Stimulated activated CD8-positive, alpha-beta memory T cell treated with anti-CD3 and anti-CD28 coated beads, Interleukin-4, amount 100 ng/mL, for 48 hours (primary cell): ENCODE measurements around the gene CR1.
"Not testable (repeated sequence)": the region's sequence is repeated elsewhere in the genome, so short reads cannot be mapped to it uniquely, and the experiment has no call there.

ENCODE experiments used
- DNase-seq: peaks from one replicate; pipeline ENCODE4 v3.0.0-alpha.2; 2020

The CR1 gene

DNA sequence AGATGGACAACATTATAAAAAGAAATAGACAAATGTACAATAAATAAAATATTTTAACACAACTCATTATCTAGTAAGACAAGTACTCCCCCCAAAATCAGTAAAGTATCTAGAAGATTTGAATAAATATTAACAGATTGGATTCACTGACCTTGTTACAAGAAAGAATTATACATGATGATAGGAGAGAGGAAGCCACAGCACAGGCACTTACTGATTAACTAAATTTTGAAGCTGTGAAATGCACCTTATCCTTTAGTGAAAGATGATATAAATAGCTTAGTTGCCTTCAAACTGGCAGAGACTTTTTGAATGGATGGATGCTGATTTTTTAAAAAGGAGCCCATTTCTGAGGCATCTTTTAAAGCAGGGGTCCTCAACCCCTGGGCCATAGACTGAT, 8.5 kb downstream of the CR1 start:
- no peak for DNase-seq

DNA sequence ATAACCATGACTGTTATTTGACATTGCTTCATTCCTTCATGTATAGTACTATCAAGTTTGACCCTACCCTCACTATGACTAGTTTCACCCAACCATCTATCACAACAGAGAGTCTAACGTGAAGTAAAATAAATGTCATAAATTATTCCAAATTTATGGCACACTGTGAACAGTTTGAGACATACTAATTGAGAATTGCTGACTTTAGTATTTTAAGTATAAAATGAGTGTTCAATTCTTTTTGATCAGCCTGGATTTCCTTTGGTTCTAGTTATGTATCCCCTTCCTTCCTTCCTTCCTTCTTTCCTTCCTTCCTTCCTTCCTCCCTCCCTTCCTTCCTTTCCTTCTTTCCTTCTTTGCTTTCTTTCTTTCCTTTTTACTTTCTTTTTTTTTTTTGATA, 14.5 kb downstream of the CR1 start:
- DNase-seq = no peak

DNA sequence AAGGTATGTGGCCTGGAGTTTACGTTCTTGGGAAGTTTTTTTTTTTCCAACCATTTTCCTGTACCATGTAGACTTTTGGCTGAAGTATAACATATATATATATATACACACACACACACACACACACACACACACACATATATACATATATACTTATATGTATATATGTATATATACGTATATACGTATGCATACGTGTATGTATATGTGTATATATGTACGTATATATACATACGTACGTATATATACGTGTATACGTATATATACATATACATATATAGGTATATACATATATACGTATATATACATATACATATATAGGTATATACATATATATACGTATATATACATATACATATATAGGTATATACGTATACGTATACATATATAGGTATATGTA, 18.9 kb downstream of the CR1 start:
- DNase-seq = no peak

DNA sequence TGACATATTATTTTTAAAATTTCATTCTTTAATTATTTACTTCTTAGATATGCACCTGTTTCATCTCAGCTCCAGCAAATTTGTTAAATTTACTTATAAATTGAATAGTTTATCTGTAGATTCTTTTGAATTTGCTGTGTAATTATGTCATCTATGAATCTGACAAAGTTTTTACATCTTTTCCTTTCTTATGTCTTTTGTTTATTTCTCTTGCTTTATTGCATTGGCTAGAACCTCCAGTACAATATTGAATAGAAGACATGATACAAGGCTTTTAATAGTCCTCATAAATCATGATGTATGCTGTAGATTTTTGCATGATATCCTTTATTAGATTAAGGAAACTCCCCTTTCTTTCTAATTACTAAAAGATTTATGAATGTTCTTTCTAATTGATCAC, 20.8 kb downstream of the CR1 start:
- no peak for DNase-seq

DNA sequence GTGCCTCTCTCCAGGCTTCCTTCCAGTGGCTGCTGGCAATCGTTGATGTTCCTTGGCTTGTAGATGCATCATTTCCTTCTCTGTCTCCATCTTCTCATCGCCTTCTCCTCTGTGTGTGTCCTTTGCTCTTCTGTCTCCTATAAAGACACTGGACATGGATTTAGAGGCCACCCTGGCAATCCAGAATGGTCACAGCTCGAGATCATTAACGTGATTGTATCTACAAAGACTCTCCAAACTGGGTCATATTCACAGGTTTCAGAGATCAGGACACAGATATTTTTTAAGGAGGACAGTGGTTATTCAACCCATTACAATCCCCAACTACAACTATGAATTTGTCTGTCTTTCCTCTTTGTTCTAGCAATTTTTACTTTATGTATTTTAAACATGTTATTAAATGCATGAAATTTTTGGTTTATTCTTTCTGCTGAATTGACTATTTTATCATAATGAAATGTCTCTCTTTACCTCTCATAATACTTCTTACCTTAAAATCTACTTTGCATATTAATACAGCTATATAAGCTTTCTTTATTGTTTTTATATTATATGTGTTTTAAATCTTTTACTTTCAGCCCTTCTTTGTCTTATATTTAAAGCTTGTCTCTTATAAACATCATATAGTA, 22.8 kb downstream of the CR1 start:
- no peak for DNase-seq

DNA sequence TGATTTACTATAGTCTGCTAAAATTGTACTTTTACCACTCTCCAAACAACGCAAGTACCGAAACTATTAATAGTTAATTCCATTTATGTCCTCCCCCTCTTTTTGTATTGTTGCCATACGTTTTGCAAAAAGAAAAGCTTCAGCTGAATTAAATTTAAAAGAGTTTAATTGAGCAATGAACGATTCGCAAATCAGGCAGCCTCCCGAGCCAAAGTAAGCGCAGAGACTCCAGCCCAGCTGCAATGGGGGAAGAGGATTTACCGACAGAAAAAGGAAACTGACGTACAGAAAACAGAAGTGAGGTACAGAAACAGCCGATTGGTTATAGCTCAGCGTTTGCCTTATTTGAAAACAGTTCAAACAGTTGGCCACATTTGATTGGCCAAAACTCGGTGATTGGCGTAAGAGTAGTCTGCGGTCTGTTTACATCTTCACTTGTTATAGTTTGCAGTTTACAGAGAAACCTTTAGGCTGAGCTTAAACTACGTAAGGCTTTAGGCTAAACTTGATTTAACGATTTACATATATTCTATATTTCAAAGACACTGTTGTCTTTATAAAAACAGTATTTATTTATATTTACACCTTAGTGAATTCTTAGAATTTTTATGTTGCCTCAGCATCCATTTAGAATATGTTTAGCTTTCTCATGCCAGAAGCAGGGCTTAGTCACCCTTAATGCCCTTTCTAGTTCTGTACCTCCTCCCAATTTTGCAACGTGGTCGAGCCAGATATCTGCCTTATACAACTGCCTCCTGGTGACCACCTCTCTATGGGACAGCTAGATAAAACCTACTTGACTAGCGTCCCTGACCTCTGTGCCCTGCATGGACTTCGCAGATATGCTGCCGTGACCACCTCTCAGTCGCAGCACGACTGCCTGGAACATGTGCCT, 23.8 kb downstream of the CR1 start:
- no peak for DNase-seq

DNA sequence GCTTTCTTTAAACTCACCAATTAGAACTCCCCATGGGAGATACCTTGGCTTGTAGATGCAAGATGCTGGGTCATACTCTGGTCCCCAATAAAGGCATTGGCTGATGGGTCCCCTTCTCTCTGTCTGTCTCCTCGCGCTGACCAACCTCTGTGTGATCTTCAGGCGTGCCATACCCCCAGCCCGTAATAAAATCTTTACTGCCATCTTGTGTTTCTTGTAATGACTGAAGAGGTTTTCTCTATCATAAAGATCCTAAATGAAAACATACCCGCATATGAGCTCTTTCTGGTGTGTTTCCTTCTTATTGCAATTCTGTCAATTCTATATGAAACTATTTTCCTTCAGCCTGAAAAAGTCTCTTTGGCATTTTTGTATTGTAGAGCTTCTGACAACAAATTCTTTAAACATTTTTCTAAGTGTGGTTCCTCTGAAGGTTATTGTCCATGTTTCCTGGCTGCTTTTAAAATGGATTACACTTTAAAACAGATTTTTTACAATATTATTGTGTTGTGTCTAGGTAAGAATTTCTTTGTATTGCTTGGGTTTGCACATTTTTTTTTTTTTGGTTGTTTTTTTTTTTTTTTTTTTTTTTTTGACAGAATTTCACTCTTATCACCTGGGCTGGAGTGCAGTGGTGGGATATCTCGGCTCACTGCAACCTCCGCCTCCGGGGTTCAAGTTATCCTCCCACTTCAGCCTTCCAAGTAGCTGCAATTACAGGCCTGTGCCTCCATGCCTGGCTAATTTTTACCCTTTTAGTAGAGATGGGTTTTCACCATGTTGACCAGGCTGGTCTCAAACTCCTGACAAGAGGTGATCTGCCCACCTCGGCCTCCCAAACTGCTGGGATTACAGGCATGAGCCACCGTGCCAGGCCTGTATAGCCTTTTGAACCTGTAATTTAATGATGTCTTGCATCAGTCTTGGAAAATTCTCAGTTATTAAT, 24.7 kb downstream of the CR1 start:
- not testable (repeated sequence) for DNase-seq

DNA sequence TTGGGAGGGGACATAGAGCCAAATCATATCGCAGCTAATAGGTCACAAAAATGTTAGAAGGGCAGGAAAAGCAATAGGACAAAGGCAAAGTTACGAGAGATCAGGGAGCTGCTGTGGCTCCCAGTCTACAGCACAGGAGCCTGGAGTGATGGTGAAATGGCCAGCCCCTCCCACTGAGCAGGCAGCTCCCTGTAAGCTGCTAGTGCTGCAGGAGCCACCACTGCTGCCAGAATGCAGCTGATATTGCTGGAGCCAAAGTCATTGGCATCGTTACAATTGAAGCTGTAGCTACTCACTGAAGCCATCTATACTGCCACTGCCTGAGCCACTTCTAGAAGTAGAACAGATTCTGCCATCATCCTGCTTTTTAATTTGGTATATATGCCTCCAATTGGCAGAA, 29.3 kb downstream of the CR1 start:
- not testable (repeated sequence) for DNase-seq

DNA sequence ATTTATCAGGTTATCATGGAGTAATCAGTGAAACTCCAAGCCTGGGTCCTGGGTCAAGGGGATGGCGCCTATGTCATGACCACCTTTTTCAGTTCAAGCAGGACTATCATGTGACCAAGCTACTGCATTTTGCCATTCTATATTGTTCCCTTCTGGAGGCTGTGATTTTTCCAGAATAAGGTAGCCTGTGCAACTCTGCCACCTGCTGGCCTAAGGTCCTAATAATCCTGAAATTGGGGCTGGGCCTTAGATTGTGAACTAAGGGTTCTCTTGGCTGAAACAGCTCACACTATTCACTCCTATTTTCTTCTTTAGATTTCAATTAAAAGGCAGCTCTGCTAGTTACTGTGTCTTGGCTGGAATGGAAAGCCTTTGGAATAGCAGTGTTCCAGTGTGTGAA, 32.4 kb downstream of the CR1 start:
- DNase-seq = not testable (repeated sequence)

DNA sequence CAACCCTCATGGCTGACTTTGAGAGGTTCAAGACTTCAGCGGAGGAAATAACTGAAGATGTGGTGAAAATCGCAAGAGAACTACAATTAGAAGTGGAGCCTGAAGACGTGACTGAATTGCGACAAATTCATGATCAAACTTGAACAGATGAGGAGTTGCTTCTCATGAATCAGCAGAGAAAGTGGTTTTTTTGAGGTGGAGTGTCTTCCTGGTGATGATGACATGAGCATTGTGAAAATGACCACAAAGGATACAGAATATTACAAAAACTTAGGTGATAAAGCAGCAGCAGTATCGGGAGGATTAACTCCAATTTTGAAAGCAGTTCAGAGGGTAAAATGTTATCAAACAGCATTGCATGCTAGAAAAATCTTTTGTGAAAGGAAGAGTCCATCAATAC, 40.3 kb downstream of the CR1 start:
- DNase-seq = not testable (repeated sequence)

DNA sequence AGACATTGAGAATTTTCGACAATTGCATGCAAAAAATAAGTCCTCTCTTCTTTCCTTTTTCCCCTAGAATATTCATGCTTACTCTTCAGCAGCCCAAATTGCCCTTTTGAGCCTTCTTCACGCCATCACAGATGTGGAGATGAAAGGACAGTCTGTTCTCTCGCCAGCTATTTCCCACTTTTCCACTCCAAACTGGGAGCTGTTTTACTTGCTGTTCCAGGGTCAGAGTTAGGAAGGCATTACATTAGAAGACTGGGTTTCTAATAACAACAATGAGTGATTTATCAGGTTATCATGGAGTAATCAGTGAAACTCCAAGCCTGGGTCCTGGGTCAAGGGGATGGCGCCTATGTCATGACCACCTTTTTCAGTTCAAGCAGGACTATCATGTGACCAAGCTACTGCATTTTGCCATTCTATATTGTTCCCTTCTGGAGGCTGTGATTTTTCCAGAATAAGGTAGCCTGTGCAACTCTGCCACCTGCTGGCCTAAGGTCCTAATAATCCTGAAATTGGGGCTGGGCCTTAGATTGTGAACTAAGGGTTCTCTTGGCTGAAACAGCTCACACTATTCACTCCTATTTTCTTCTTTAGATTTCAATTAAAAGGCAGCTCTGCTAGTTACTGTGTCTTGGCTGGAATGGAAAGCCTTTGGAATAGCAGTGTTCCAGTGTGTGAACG, 50.9 kb downstream of the CR1 start:
- not testable (repeated sequence) for DNase-seq

DNA sequence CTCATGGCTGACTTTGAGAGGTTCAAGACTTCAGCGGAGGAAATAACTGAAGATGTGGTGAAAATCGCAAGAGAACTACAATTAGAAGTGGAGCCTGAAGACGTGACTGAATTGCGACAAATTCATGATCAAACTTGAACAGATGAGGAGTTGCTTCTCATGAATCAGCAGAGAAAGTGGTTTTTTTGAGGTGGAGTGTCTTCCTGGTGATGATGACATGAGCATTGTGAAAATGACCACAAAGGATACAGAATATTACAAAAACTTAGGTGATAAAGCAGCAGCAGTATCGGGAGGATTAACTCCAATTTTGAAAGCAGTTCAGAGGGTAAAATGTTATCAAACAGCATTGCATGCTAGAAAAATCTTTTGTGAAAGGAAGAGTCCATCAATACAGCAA, 58.9 kb downstream of the CR1 start:
- not testable (repeated sequence) for DNase-seq

DNA sequence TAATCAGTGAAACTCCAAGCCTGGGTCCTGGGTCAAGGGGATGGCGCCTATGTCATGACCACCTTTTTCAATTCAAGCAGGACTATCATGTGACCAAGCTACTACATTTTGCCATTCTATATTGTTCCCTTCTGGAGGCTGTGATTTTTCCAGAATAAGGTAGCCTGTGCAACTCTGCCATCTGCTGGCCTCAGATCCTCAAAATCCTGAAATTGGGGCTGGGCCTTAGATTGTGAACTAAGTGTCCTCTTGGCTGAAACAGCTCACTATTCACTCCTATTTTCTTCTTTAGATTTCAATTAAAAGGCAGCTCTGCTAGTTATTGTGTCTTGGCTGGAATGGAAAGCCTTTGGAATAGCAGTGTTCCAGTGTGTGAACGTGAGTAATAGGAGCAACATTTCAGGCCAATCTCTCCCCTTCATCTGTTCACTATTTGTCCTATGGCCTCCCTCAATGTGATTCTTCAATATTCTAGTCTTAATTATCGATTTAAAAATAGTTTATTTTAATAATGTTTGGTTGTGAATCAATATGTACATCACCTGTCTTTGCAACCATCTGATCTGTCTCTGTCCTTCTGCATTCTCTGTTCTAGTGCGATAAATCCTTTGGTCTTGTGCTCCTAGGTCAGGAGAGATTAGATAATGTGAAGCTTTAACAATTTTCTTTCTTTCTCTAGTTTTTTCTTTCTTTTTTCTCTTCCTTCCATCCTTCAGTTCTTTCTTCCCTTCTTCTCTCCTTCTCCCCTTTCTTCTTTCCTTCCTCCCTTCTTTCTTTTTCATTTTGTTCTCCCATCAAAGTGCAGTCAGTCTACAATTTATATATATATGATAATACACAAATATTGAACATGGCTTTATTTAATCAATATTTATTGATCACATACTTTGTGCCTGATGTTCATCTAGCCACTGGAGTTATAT, 69.8 kb downstream of the CR1 start:
- peak; percentile 32 for DNase-seq

DNA sequence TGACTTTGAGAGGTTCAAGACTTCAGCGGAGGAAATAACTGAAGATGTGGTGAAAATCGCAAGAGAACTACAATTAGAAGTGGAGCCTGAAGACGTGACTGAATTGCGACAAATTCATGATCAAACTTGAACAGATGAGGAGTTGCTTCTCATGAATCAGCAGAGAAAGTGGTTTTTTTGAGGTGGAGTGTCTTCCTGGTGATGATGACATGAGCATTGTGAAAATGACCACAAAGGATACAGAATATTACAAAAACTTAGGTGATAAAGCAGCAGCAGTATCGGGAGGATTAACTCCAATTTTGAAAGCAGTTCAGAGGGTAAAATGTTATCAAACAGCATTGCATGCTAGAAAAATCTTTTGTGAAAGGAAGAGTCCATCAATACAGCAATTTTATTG, 76.0 kb downstream of the CR1 start:
- DNase-seq = not testable (repeated sequence)

DNA sequence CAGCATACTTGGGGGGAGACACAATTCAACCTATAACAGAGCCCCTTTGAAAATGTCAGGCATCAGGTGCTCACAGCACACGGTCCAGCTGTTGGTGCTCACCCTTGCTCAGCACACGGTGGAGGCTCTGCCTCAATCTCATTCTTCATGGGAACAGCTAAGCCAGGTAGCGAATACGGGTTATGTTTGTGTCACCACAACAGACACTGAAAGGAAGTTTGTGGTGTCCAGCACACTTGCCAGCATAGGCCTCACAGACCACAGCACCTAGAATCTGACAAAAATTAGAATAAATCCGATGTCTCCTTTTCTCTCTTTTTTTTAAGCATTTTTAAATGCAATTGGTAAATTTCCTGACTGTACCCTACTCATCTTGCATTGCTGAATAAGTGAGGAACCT, 77.1 kb downstream of the CR1 start:
- DNase-seq = not testable (repeated sequence)

DNA sequence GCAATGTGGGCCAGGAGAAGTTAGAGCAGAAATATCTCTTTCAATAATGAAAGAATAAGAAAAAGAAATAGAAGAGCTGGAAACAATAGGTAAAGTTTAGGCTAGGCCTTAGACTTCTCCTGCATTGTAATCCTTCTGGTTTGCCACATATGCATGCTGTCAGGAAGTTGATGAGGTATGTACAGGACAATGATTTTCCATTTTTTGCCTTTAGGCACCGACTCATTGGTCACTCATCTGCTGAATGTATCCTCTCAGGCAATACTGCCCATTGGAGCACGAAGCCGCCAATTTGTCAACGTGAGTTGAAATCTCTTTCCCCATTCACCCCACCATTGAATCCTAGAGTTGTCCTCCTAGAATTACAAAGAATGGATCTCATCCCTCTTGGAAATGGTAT, 79.4 kb downstream of the CR1 start:
- DNase-seq = not testable (repeated sequence)

DNA sequence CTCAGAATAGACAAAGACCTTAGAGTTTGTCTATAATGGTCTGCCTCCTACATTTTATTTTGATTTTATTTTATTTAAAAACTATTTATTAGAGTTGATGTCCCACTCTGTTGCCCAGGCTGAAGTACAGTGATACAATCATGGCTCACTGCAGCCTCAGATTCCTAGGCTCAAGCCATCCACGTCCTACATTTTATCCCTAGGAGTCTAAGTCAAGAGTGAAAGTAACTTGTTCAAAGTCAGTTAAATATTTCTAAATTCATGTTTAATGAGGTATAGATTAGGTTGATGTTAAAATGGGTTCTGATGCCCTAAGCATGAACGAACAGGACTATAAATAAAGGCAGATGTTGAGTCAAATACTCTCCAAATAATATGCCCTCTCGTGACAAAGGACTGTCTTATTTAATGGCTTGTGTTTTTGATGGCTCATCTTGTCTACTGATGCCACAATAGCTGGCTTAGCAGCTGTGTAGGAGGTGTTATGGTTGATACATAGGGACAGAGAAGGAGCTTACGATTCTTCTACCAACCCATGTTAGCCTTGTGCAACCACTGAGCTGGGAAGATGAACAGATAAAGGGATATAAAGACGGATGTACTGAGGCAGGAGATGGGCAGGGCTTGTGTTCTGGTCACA, 83.0 kb downstream of the CR1 start:
- no peak for DNase-seq

DNA sequence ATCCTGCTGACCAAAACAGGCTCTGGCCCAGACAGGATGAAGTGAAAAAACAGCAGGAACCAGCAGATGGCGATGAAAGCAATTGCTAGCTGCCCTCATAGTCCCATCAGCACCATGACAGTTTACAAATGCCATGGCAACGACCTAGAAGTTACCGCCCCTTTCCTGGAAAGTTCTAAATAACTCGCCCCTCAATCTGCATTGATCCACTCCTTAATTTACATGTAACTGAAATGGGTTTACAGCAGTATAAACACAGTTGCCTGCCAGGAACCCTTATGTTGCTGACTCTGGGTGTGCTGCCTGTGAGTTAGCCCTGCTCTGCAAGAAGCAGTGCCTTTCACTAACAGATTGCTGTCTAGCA, 83.5 kb downstream of the CR1 start:
- DNase-seq = peak; percentile 52

DNA sequence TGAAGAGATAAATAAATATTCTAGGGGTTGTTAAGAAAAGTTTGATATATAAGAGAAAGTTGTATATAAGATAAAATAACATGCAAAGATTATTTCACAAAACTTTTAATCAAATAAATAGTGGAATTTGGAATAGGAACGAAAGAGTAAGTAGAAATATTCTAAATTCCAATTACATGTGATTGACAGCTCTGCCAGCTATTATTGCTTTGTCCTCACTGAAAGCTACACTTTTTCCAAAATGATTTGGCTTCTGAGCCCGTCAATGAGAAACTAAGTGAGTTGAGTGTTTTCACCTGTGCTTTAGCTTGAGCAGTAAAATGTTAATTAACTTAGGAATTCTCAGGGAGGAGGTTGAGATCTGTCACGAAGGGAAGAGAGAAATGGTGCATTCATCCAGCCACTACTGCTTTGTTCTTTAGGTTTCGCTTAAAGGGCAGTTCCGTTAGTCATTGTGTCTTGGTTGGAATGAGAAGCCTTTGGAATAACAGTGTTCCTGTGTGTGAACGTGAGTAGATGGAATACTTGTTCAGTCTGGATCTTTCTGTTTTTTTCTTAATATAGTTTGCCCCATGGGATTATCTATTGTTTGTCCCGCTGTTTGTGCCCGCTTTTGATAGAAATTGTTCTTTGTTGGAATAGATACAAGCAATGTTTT, 85.7 kb downstream of the CR1 start:
- DNase-seq = no peak

DNA sequence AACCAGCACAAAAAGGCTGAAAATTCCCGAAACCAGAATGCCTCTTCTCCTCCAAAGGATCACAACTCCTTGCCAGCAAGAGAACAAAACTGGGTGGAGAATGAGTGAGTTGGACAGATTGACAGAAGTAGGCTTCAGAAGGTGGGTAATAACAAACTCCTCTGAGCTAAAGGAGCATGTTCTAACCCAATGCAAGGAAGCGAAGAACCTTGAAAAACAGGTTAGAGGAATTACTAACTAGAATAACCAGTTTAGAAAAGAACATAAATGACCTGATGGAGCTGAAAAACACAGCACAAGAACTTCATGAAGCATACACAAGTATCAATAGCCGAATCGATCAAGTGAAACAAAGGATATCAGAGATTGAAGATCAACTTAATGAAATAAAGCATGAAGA, 93.5 kb downstream of the CR1 start:
- DNase-seq = not testable (repeated sequence)

DNA sequence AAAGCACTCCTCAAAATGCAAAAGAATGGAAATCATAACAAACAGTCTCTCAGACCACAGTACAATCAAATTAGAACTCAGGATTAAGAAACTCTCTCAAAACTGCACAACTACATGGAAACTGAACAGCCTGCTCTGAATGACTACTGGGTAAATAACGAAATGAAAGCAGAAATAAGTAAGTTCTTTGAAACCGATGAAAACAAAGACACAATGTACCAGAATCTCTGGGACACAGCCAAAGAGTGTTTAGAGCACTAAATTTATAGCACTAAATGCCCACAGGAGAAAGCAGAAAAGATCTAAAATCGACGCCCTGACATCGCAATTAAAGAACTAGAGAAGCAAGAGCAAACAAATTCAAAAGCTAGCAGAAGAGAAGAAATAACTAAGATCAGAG, 95.2 kb downstream of the CR1 start:
- not testable (repeated sequence) for DNase-seq
